ENCODE results near the gene SIAH3.

DNA sequence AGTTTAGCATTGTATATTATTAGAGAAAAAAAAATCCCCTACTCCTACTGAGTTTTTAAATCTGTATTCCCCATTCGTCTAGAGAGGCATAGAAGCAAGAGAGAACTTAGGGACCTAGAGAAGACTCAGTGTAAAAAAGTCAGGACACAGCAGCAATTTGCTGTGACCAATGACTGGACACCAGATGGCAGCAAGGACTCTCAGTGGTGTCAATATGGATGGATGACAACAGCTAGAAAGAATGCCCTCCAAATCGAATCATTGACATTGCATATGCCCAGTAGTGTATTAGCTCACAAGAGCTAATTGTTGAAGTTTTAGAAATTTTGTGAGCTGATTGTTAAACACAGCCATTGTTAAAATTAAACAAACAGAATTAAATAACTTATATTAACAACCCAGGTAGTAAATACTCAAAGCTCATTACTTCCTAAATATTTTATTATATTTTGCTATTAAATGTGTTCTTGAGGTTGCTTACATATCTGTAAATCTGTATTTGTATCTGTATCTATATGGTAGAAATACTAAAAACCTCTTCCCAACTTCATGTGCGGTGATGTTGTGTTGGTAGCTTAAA is 43.9 kb downstream of the SIAH3 start:
- TF ChIP-seq, protein P1, sequence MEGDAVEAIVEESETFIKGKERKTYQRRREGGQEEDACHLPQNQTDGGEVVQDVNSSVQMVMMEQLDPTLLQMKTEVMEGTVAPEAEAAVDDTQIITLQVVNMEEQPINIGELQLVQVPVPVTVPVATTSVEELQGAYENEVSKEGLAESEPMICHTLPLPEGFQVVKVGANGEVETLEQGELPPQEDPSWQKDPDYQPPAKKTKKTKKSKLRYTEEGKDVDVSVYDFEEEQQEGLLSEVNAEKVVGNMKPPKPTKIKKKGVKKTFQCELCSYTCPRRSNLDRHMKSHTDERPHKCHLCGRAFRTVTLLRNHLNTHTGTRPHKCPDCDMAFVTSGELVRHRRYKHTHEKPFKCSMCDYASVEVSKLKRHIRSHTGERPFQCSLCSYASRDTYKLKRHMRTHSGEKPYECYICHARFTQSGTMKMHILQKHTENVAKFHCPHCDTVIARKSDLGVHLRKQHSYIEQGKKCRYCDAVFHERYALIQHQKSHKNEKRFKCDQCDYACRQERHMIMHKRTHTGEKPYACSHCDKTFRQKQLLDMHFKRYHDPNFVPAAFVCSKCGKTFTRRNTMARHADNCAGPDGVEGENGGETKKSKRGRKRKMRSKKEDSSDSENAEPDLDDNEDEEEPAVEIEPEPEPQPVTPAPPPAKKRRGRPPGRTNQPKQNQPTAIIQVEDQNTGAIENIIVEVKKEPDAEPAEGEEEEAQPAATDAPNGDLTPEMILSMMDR (IDR thresholded peaks at IDR 0.05) = peak in 3 of 5 experiments; percentile 9 to 29 (median 24)
- no peak for TF ChIP-seq POLR2A (IDR thresholded peaks at IDR 0.05)

Measured in transverse colon (tissue), 3 donors.